ENCODE data around the gene PAK5.

PAK5 gene

GRCh38 chr20:9535449-9535848 lies 303.4 kb downstream of the PAK5 start:
- TF ChIP-seq CTCF (IDR thresholded peaks at IDR 0.05): no peak

- TF ChIP-seq CTCF (IDR thresholded peaks at IDR 0.05): no peak
These were observed 304.9 kb downstream of the PAK5 start for GRCh38 chr20:9534025-9534424.

GRCh38 chr20:9532069-9532838 lies 306.6 kb downstream of the PAK5 start:
- no peak for TF ChIP-seq CTCF (IDR thresholded peaks at IDR 0.05)

GRCh38 chr20:9531581-9531980 lies 307.3 kb downstream of the PAK5 start:
- no peak for TF ChIP-seq CTCF (IDR thresholded peaks at IDR 0.05)

- TF ChIP-seq CTCF (IDR thresholded peaks at IDR 0.05): no peak
These were observed 315.2 kb downstream of the PAK5 start for GRCh38 chr20:9523636-9524035.

- no peak for TF ChIP-seq CTCF (IDR thresholded peaks at IDR 0.05)
These were observed 318.8 kb downstream of the PAK5 start for GRCh38 chr20:9520086-9520485.

GRCh38 chr20:9518576-9519175 lies 320.2 kb downstream of the PAK5 start:
- no peak for TF ChIP-seq CTCF (IDR thresholded peaks at IDR 0.05)

All from LNCAP (cell line).